Adipocyte (in vitro differentiated cells): ENCODE measurements around the gene RGN.
"Not testable (repeated sequence)": the region's sequence is repeated elsewhere in the genome, so short reads cannot be mapped to it uniquely, and the experiment has no call there.

ENCODE experiments used
- DNase-seq: peaks from one replicate; pipeline ENCODE4 v3.0.0-alpha.2; 2015; ENCODE audit warnings: low read depth
- H3K27me3 ChIP-seq: replicated peaks from 2 replicates; pipeline ENCODE4 v1.7.0; 2013; ENCODE audit warnings: mild to moderate bottlenecking, low read length, moderate library complexity; ENCODE audit not compliant: control insufficient read depth, insufficient read depth
- H3K36me3 ChIP-seq: 2 replicates; pipeline ENCODE4 v1.7.0; 2013; ENCODE audit warnings: low read length, mild to moderate bottlenecking, moderate library complexity; ENCODE audit not compliant: control insufficient read depth, insufficient read depth, severe bottlenecking
- H3K4me1 ChIP-seq: 2 replicates; pipeline ENCODE4 v1.7.0; 2013; ENCODE audit warnings: mild to moderate bottlenecking, low read length, moderate library complexity; ENCODE audit not compliant: control insufficient read depth, insufficient read depth
- H3K4me3 ChIP-seq: 2 replicates; pipeline ENCODE4 v1.7.0; 2013; ENCODE audit warnings: mild to moderate bottlenecking, low read length, moderate library complexity
- H3K9ac ChIP-seq: 2 replicates; pipeline ENCODE4 v1.7.0; 2013; ENCODE audit warnings: mild to moderate bottlenecking, low read length, moderate library complexity
- H3K9me3 ChIP-seq: 2 replicates; pipeline ENCODE4 v1.7.0; 2013; ENCODE audit warnings: mild to moderate bottlenecking, low read length, moderate library complexity; ENCODE audit not compliant: control insufficient read depth

Gene RGN

GRCh38 chrX:47129157-47129898 is 51.1 kb downstream of the RGN start:
- no peaks in the 10 kb centered on the region for H3K9me3 ChIP-seq
- H3K4me3 ChIP-seq = peak overlapping the region; percentile 87
- peaks cover 18% of the 10 kb centered on the region for H3K27me3 ChIP-seq
- peak overlapping the region; percentile 85 for H3K9ac ChIP-seq
- no peaks in the 10 kb centered on the region for H3K4me1 ChIP-seq
- H3K36me3 ChIP-seq = no peaks in the 10 kb centered on the region
- peak; percentile 93 for DNase-seq

- Histone ChIP-seq H3K9ac (peak overlapping the region; percentile 85), H3K36me3 (no peaks in the 10 kb centered on the region), H3K9me3 (no peaks in the 10 kb centered on the region), H3K4me1 (no peaks in the 10 kb centered on the region), H3K27me3 (peaks cover 19% of the 10 kb centered on the region), H3K4me3 (peak overlapping the region; percentile 87)
- peak; percentile 28 for DNase-seq
Measured at GRCh38 chrX:47129899-47130358, 51.7 kb downstream of the RGN start.

- Histone ChIP-seq H3K36me3 (no peaks in the 10 kb centered on the region), H3K4me3 (no peak overlapping the region), H3K9ac (no peak overlapping the region), H3K9me3 (no peaks in the 10 kb centered on the region), H3K4me1 (peaks cover 3% of the 10 kb centered on the region), H3K27me3 (peaks cover 5% of the 10 kb centered on the region)
- no peak for DNase-seq
Measured at GRCh38 chrX:47133493-47133892, 55.2 kb downstream of the RGN start.

GRCh38 chrX:47135650-47136049 is 57.4 kb downstream of the RGN start:
- not testable (repeated sequence) for DNase-seq, H3K4me1 ChIP-seq, H3K4me3 ChIP-seq, H3K9ac ChIP-seq, H3K9me3 ChIP-seq
- H3K27me3 ChIP-seq = peaks cover 15% of the 10 kb centered on the region
- peaks cover 11% of the 10 kb centered on the region for H3K36me3 ChIP-seq

- peaks cover 18% of the 10 kb centered on the region for H3K27me3 ChIP-seq
- H3K4me1 ChIP-seq = peaks cover 3% of the 10 kb centered on the region
- DNase-seq = no peak
- H3K9ac ChIP-seq = no peak overlapping the region
- H3K36me3 ChIP-seq = peaks cover 22% of the 10 kb centered on the region
- no peak overlapping the region for H3K4me3 ChIP-seq
- peaks cover 6% of the 10 kb centered on the region for H3K9me3 ChIP-seq
Measured at GRCh38 chrX:47138171-47138570, 59.9 kb downstream of the RGN start.
